HEK293T (cell line): ENCODE data around the gene CHST7.
A peak's percentile ranks its signal among the peaks of the same experiment; 100 is the strongest.

Experiments
- CTCF ChIA-PET: fragments of 350-600 bp; formaldehyde crosslinking; extraction: SDS; loops from one replicate; lab custom pipeline; 2021; ENCODE audit warnings: antibody characterized with exemption, inconsistent platforms; lab: Yijun Ruan, JAX
- POLR2A ChIA-PET: fragments of 350-600 bp; formaldehyde crosslinking; extraction: SDS; loops from one replicate; lab custom pipeline; 2020; ENCODE audit warnings: antibody characterized with exemption, inconsistent platforms; lab: Yijun Ruan, JAX
- DNase-seq: peaks from one replicate; pipeline ENCODE4 v3.0.0; 2012; ENCODE audit warnings: mixed read lengths; ENCODE audit errors: extremely low spot score
- ARNT ChIP-seq: fragments of 450-650 bp; IDR thresholded peaks from 2 replicates; pipeline ENCODE4 v1.6.1; 2017; ENCODE audit warnings: mild to moderate bottlenecking
- BHLHE40 ChIP-seq: fragments of 450-650 bp; IDR thresholded peaks from 2 replicates; pipeline ENCODE4 v1.6.1; 2016; ENCODE audit warnings: mild to moderate bottlenecking, moderate library complexity, borderline replicate concordance
- CTBP1 ChIP-seq: fragments of 450-650 bp; IDR thresholded peaks from 2 replicates; pipeline ENCODE4 v1.6.1; 2016; ENCODE audit warnings: borderline replicate concordance
- ELF4 ChIP-seq: fragments of 450-650 bp; IDR thresholded peaks from 2 replicates; pipeline ENCODE4 v1.6.1; 2017; ENCODE audit warnings: antibody characterized with exemption
- FOXA1 ChIP-seq: fragments of 450-650 bp; IDR thresholded peaks from 2 replicates; pipeline ENCODE4 v1.6.1; 2016; ENCODE audit warnings: mild to moderate bottlenecking
- FOXK2 ChIP-seq: fragments of 450-650 bp; IDR thresholded peaks from 2 replicates; pipeline ENCODE4 v1.6.1; 2016; ENCODE audit warnings: mild to moderate bottlenecking
- FOXM1 ChIP-seq: fragments of 450-650 bp; IDR thresholded peaks from 2 replicates; pipeline ENCODE4 v1.6.1; 2017; ENCODE audit warnings: mild to moderate bottlenecking, borderline replicate concordance
- HDGF ChIP-seq: fragments of 450-650 bp; IDR thresholded peaks from 2 replicates; pipeline ENCODE4 v1.6.1; 2017; ENCODE audit warnings: antibody characterized with exemption, borderline replicate concordance
- L3MBTL2 ChIP-seq: fragments of 450-650 bp; conservative IDR thresholded peaks from 2 replicates; pipeline ENCODE4 v1.6.1; 2016; ENCODE audit warnings: mild to moderate bottlenecking
- LEF1 ChIP-seq: fragments of 450-650 bp; IDR thresholded peaks from 2 replicates; pipeline ENCODE4 v1.6.1; 2017; ENCODE audit warnings: mild to moderate bottlenecking, borderline replicate concordance
- NFRKB ChIP-seq: fragments of 450-650 bp; IDR thresholded peaks from 2 replicates; pipeline ENCODE4 v1.6.1; 2016; ENCODE audit warnings: mild to moderate bottlenecking, moderate library complexity
- PKNOX1 ChIP-seq: fragments of 450-650 bp; IDR thresholded peaks from 2 replicates; pipeline ENCODE4 v1.6.1; 2016
- SP1 ChIP-seq: fragments of 450-650 bp; IDR thresholded peaks from 2 replicates; pipeline ENCODE4 v1.6.1; 2017
- SUZ12 ChIP-seq: fragments of 450-650 bp; IDR thresholded peaks from 2 replicates; pipeline ENCODE4 v1.6.1; 2016; ENCODE audit warnings: mild to moderate bottlenecking
- TARDBP ChIP-seq: fragments of 450-650 bp; IDR thresholded peaks from 2 replicates; pipeline ENCODE4 v1.6.1; 2016
- ZNF384 ChIP-seq: fragments of 450-650 bp; IDR thresholded peaks from 2 replicates; pipeline ENCODE4 v1.6.1; 2016

Gene CHST7

GRCh38 chrX:46626566-46626965 is 53.0 kb downstream of the CHST7 start:
- no peak for TF ChIP-seq ZNF384
- TF ChIP-seq PKNOX1 = no peak
- TF ChIP-seq LEF1 = no peak
- no peak for TF ChIP-seq FOXK2
- TF ChIP-seq FOXM1 = no peak
- no peak for TF ChIP-seq SUZ12
- TF ChIP-seq HDGF = no peak
- no peak for TF ChIP-seq CTBP1
- no peak for TF ChIP-seq L3MBTL2
- no peak for TF ChIP-seq NFRKB
- TF ChIP-seq SP1 = no peak
- TF ChIP-seq BHLHE40 = no peak
- TF ChIP-seq TARDBP = no peak
- no peak for TF ChIP-seq ELF4
- ChIA-PET POLR2A (no interaction called here), CTCF (no interaction called here)
- no peak for DNase-seq

- CTCF ChIA-PET = no interaction called here
- POLR2A ChIA-PET = no interaction called here
- DNase-seq = no peak
- TF ChIP-seq ELF4 = no peak
Observed at GRCh38 chrX:46627062-46627461, 53.5 kb downstream of the CHST7 start.

- ChIA-PET CTCF (no interaction called here), POLR2A (no interaction called here)
- TF ChIP-seq PKNOX1 (peak; percentile 63), CTBP1 (no peak)
- peak; percentile 24 for DNase-seq
Observed at GRCh38 chrX:46627711-46628419, 54.3 kb downstream of the CHST7 start.

- no peak for DNase-seq
- CTCF ChIA-PET = no interaction called here
- no peak for TF ChIP-seq ZNF384
- no peak for TF ChIP-seq NFRKB
- no peak for TF ChIP-seq ELF4
- TF ChIP-seq HDGF = no peak
- TF ChIP-seq FOXK2 = no peak
- no peak for TF ChIP-seq ARNT
- no peak for TF ChIP-seq SUZ12
- no peak for TF ChIP-seq BHLHE40
- no peak for TF ChIP-seq FOXA1
- TF ChIP-seq SP1 = no peak
- no peak for TF ChIP-seq TARDBP
- TF ChIP-seq LEF1 = no peak
Observed at GRCh38 chrX:46628460-46629371, 55.2 kb downstream of the CHST7 start.

GRCh38 chrX:46630141-46630540 is 56.6 kb downstream of the CHST7 start:
- CTCF ChIA-PET = no interaction called here
- no peak for TF ChIP-seq SP1
- no peak for TF ChIP-seq SUZ12
- no peak for TF ChIP-seq L3MBTL2
- TF ChIP-seq ELF4 = no peak
- POLR2A ChIA-PET = no interaction called here
- no peak for DNase-seq

More at GRCh38 chrX:46628460-46629371, 55.2 kb downstream of the CHST7 start:
- POLR2A ChIA-PET = no interaction called here

- CTCF ChIA-PET = no interaction called here
- DNase-seq = no peak
- TF ChIP-seq TARDBP (no peak), LEF1 (no peak), FOXA1 (no peak), ZNF384 (no peak), FOXK2 (no peak), SUZ12 (no peak), SP1 (no peak), BHLHE40 (no peak), CTBP1 (no peak), FOXM1 (no peak), L3MBTL2 (no peak), HDGF (no peak), PKNOX1 (no peak), NFRKB (no peak), ELF4 (no peak), ARNT (no peak)
- POLR2A ChIA-PET = no interaction called here
Observed at GRCh38 chrX:46634577-46634976, 61.0 kb downstream of the CHST7 start.
